HUES64 (cell line): ENCODE results near the gene PER1.

Experiments
- H3K27ac ChIP-seq: 2 replicates; pipeline ENCODE4 v1.7.0; 2013; ENCODE audit warnings: low read depth, low read length, inconsistent platforms
- H3K27me3 ChIP-seq: 2 replicates; pipeline ENCODE4 v1.6.1; 2013; ENCODE audit warnings: mild to moderate bottlenecking, low read length; ENCODE audit not compliant: insufficient read depth
- H3K36me3 ChIP-seq: 2 replicates; pipeline ENCODE4 v1.6.1; 2013; ENCODE audit warnings: mild to moderate bottlenecking, low read length; ENCODE audit not compliant: insufficient read depth
- H3K4me1 ChIP-seq: 2 replicates; pipeline ENCODE4 v1.6.1; 2013; ENCODE audit warnings: mild to moderate bottlenecking, low read length, moderate library complexity; ENCODE audit not compliant: insufficient read depth
- H3K4me3 ChIP-seq: 2 replicates; pipeline ENCODE4 v1.5.1; 2013; ENCODE audit warnings: mild to moderate bottlenecking, low read length, moderate library complexity
- H3K9ac ChIP-seq: 2 replicates; pipeline ENCODE4 v1.6.1; 2013; ENCODE audit warnings: mild to moderate bottlenecking, low read depth, low read length
- H3K9me3 ChIP-seq: 2 replicates; pipeline ENCODE4 v1.6.1; 2013; ENCODE audit warnings: low read depth, low read length; ENCODE audit not compliant: insufficient read depth
- WGBS: fragments of 150-250, 120-280 bp; methylation state at CpG from one replicate; pipeline ENCODE4 v1.1.7; 2013; ENCODE audit warnings: missing lambda C conversion rate; 5-methylcytosine and 5-hydroxymethylcytosine counted together

PER1 gene

GRCh38 chr17:8091033-8091687, 61.0 kb downstream of the PER1 start:
- H3K4me3 ChIP-seq, result no peak overlapping the region
- no peaks in the 10 kb centered on the region for H3K9me3 ChIP-seq
- H3K4me1 ChIP-seq, result no peaks in the 10 kb centered on the region
- H3K9ac ChIP-seq, result no peak overlapping the region
- H3K27ac ChIP-seq, result no peak overlapping the region
- 65% methylated on average over 9 of the region's 9 CpGs for WGBS
- no peaks in the 10 kb centered on the region for H3K36me3 ChIP-seq
- peaks cover 19% of the 10 kb centered on the region; the same call in 1 of the 2 replicates for H3K27me3 ChIP-seq
